Epithelial cell of proximal tubule (primary cell): Measurements from ENCODE around the gene GOSR2. TPM values are rescaled to one million over a fixed set of nuclear protein-coding genes. Genes with fewer than 3 reads are reported as not detected.

Experiments
- DNase-seq: peaks from one replicate; pipeline ENCODE4 v3.0.0-alpha.2; 2011; ENCODE audit warnings: low read depth
- H3K4me3 ChIP-seq: 2 replicates; pipeline ENCODE4 v1.5.1; 2011; ENCODE audit warnings: low read depth, mild to moderate bottlenecking, low read length
- total RNA-seq: library from RNA; depleted of rRNA; stranded (reverse); fragments of >200 nt; gene quantifications from 2 replicates; pipeline ENCODE4 v1.2.3, GENCODE V29; 2015
- TF ChIP-seq, protein P1 (sequence below): conservative IDR thresholded peaks from 2 replicates; pipeline ENCODE4 v1.5.1; 2012; ENCODE audit warnings: low read depth, mild to moderate bottlenecking, low read length

Gene GOSR2
- total RNA-seq, 1 donor from 2014 or later, result 15.6 TPM

DNA sequence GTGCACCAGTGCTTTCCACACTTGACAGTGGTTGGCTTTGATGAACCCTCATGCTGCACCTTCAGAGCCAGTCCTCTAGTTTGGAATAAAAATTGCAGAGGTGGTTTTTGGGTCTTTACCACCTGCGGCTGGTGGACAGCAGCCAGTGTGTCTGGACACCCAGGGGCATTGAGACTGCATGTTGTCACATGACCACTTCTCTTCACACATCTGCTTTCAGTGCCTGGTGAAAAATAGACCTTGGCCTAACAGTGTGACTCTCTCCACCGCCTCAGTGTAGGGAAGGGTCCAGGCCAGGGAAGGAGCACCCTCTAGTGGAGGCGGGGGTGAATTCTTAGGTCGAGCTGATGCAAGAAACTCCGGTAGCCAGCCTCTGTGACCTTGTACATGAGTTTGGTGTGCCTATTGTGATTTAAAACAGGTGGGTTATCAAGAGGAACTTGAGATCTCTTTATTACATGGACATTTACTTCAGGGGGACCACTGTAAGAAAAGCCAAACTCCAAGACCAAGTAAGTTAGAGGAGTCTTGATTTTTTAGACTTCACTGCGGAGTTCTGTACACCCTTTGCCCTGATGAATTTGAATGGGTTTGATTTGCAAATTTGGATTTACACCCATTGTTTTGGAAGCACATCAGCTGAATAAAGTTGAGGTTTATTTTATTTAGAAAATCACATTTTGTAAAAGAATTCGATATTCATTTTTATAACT lies 17.9 kb downstream of the GOSR2 start:
- TF ChIP-seq, protein P1, sequence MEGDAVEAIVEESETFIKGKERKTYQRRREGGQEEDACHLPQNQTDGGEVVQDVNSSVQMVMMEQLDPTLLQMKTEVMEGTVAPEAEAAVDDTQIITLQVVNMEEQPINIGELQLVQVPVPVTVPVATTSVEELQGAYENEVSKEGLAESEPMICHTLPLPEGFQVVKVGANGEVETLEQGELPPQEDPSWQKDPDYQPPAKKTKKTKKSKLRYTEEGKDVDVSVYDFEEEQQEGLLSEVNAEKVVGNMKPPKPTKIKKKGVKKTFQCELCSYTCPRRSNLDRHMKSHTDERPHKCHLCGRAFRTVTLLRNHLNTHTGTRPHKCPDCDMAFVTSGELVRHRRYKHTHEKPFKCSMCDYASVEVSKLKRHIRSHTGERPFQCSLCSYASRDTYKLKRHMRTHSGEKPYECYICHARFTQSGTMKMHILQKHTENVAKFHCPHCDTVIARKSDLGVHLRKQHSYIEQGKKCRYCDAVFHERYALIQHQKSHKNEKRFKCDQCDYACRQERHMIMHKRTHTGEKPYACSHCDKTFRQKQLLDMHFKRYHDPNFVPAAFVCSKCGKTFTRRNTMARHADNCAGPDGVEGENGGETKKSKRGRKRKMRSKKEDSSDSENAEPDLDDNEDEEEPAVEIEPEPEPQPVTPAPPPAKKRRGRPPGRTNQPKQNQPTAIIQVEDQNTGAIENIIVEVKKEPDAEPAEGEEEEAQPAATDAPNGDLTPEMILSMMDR, result peak; percentile 94
- no peak for DNase-seq
- no peak overlapping the region for H3K4me3 ChIP-seq

DNA sequence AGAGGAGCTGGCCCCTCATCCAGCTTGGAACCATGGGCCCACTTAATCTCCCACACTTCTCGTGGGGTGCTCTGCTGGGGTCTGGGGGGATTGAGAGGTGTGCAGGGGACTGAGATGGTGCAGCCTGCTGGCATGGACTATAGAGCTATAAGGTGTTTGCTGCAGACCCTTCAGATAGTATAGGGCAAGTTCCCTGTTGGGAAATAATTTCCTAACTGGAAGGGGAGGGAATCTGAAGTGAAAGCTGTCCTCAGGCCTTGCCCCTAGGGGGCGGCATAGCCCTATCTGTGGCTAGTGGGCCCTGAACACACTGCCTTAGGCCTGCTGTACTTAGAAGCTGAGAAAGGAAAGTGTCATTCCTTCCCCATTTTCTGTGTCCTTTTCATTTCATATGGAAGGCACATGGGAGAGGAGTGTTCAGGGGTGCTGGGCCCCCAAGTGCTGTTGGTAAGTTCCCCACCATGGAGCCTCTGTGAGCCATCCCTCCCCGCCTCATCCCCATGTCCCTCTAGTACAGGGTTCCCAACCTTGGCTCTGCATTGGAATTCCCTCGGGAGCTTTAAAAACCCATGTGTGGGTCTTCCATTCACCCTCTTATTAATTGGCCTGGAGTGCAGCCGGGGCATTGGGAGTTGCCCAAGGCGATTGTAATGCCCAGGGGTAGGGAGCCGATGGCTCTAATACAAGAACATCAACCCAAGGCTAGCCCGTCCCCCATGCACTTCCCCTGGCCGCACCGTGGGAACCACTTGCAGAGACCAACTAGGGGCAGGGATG lies 19.7 kb downstream of the GOSR2 start:
- no peak overlapping the region for H3K4me3 ChIP-seq
- no peak for DNase-seq
- TF ChIP-seq, protein P1, result peak; percentile 95

DNA sequence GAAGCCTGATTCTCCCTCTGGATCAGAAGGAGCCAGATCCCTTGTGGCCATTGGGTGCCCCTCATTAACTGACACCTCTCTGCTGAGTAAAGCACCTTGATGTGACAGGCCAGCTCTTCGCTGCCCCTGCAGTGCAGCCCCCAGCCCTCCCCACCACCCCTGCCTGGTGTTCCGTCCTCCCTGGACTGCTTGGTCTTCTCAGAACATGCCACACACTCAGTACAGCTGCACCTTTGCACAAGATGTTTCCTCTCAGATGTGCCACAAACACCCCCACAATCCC lies 20.2 kb downstream of the GOSR2 start:
- H3K4me3 ChIP-seq, result no peak overlapping the region
- TF ChIP-seq, protein P1, result no peak
- no peak for DNase-seq

DNA sequence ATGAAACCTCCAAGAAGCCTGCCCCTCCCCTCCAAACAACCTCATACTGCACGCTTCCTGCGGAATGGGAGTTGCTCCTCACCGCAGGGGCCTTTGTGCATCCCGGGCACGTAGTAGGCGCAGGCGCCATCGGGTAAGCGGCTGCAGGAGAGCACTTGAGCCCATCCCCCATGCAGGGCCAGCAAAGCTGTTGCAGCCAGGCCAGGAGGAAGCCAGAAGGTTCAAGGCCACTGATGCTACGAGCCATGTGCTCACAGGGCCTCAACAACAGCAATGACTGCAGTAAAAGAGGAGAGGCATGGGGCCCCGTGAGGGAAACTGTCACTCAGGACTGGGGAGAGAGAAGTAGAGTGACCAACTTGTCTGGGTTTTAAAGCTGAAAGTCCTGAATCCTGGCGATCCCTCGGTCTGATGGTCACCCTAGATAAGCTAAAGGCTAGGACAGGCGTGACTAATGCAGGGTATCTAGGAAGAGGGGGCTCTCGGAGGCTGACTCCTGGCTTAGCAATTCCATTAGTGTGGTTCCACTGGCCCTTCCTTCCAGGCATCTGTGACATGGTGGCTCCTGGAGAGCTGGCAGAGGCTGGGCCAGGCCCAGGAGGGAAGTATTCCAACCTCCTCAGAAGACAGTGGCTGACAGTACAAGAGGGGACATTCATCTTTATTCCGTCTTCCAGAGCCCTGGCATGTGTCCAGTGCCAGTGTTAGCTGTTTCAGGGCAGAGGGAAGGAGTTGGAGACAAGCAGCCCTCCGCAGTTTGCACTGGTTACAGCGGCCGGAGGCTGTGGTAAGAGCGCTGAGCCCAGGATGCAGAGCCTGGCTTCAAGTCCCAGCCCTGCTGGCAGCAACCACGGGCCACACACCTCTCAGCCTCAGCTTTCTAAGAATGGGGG lies 20.8 kb downstream of the GOSR2 start:
- DNase-seq, result no peak
- TF ChIP-seq, protein P1, result no peak
- no peak overlapping the region for H3K4me3 ChIP-seq

DNA sequence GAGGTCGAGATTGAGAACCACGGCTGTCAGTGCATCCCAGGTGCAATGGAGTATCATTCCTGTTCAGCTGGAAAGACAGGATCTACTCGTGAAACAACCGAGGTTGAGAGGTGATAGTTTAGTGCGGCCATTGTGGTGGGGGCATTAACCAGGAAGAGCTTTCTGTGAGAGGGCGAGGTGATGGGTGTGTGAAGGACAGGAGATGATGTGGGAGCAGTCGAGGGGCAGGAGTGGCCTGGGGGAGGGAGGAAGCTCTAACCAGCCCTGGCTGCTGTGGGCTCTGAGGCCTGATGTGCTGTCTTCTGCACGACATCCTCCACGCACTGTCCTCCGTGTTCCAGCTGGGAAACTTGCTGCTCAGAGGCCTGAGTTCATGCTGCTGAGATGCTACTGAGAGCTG lies 22.0 kb downstream of the GOSR2 start:
- TF ChIP-seq, protein P1, result no peak
- no peak overlapping the region for H3K4me3 ChIP-seq
- no peak for DNase-seq

DNA sequence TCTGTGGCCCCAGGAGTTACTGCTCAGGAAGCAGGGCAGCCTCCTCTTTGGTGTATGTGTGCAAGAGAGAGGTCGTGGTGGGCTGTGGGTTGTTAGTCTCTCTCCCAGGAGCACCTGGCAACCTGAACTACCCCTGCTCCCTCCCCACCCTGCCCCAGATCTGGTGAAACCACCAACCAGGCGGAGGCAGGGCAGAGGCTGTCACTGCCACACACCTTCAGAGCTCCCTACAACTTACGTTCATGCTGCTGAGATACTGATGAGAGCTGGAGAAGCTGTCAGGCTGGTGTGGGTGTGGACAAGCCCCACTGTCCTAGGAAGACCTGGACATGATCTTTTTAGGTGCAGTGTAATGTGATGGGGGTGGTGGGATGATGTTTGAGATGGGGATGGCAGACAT lies 24.3 kb downstream of the GOSR2 start:
- no peak overlapping the region for H3K4me3 ChIP-seq
- TF ChIP-seq, protein P1, result no peak
- DNase-seq, result no peak
